ENCODE data around the gene RFC1. TPM values are rescaled to one million over a fixed set of nuclear protein-coding genes. Genes with fewer than 3 reads are reported as not detected.

RFC1 gene
- total and polyA plus RNA-seq, 9 of the 15 experiments (the other 6 are each of a cell fraction or from before 2014, with no cell fraction given): 16.8 to 85.6 (median 45.2) TPM

DNA sequence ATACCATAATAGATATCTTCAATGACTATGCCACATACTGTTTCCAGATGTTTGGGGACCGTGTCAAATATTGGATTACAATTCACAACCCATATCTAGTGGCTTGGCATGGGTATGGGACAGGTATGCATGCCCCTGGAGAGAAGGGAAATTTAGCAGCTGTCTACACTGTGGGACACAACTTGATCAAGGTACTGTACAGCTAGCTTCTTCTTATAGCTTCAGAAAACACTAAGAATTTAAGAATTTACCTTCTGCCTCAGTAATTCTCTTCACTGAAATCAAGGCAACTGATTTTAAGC is 41.4 kb upstream of the RFC1 start:
- Histone ChIP-seq H3K4me3 (no peak overlapping the region), H4K20me1 (replicated peaks; ENCODE audit: control insufficient read depth, insufficient read depth, low read length) (no peaks in the 10 kb centered on the region), H3K36me3 (ENCODE audit: control insufficient read depth, insufficient read depth, low read length) (no peaks in the 10 kb centered on the region), H3K79me2 (ENCODE audit: control insufficient read depth, insufficient read depth, low read length) (no peaks in the 10 kb centered on the region), H3K9me1 (ENCODE audit: control insufficient read depth, insufficient read depth, low read length) (no peaks in the 10 kb centered on the region), H3K9me3 (replicated peaks; ENCODE audit: control insufficient read depth, insufficient read depth, low read depth, low read length) (no peaks in the 10 kb centered on the region), H2AFZ (ENCODE audit: low read depth, low read length) (no peak overlapping the region), H3K27me3 (ENCODE audit: control insufficient read depth in 2 of 2, insufficient read depth in 2 of 2, low read length in 2 of 2) (no peaks in the 10 kb centered on the region), H3K4me2 (ENCODE audit: insufficient read depth, low read length) (no peak overlapping the region), H3K9ac (ENCODE audit: insufficient read depth in 1 of 2, low read depth in 2 of 2, low read length in 2 of 2) (no peak overlapping the region), H3K27ac (ENCODE audit: extremely low read depth, low read depth, low read length) (no peak overlapping the region), H3K4me1 (replicated peaks in 1 of 2; ENCODE audit: control insufficient read depth in 2 of 2, insufficient read depth in 2 of 2, low read length in 2 of 2) (no peaks in the 10 kb centered on the region)
- ChIA-PET CTCF (ENCODE audit: low intra/inter-chr PET ratio) (no interaction called here), POLR2A (interaction anchor here (0.6 to 1.6 kb wide), 3 partner anchors 16 to 776 kb away, joined by 3 to 4 read pairs (median 4); no protein-coding TSS in a partner anchor)
- no peak for TF ChIP-seq NUFIP1 (IDR thresholded peaks at IDR 0.05; ENCODE audit: partially characterized antibody)
- no peak for TF ChIP-seq KAT7 (CRISPR knock-in tag; IDR thresholded peaks at IDR 0.05; ENCODE audit: borderline replicate concordance)
- TF ChIP-seq DIDO1 (tag; IDR thresholded peaks at IDR 0.05; ENCODE audit: low read depth): no peak
- no peak for TF ChIP-seq POLR2AphosphoS2 (IDR thresholded peaks at IDR 0.05; ENCODE audit: low read length)
- no peak for TF ChIP-seq SREBF1 (IDR thresholded peaks at IDR 0.05; ENCODE audit: borderline replicate concordance, low read depth, low read length)
- TF ChIP-seq, protein P1, sequence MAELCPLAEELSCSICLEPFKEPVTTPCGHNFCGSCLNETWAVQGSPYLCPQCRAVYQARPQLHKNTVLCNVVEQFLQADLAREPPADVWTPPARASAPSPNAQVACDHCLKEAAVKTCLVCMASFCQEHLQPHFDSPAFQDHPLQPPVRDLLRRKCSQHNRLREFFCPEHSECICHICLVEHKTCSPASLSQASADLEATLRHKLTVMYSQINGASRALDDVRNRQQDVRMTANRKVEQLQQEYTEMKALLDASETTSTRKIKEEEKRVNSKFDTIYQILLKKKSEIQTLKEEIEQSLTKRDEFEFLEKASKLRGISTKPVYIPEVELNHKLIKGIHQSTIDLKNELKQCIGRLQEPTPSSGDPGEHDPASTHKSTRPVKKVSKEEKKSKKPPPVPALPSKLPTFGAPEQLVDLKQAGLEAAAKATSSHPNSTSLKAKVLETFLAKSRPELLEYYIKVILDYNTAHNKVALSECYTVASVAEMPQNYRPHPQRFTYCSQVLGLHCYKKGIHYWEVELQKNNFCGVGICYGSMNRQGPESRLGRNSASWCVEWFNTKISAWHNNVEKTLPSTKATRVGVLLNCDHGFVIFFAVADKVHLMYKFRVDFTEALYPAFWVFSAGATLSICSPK (IDR thresholded peaks at IDR 0.05; ENCODE audit: borderline replicate concordance): no peak
- TF ChIP-seq FOXA3 (CRISPR knock-in tag; conservative IDR thresholded peaks at IDR 0.05 in 1 of 2, IDR thresholded peaks at IDR 0.05 in 1 of 2): no peak
- no peak for TF ChIP-seq ARNT (IDR thresholded peaks at IDR 0.05)
- TF ChIP-seq TAF1 (IDR thresholded peaks at IDR 0.05; ENCODE audit: control insufficient read depth, extremely low read depth, insufficient read depth, low read length, severe bottlenecking): no peak
- TF ChIP-seq RB1 (IDR thresholded peaks at IDR 0.05; ENCODE audit: low read depth): no peak
- TF ChIP-seq PRMT5 (CRISPR knock-in tag; IDR thresholded peaks at IDR 0.05): no peak
- no peak for TF ChIP-seq ZNF696 (CRISPR knock-in tag; conservative IDR thresholded peaks at IDR 0.05)
- TF ChIP-seq BMI1 (IDR thresholded peaks at IDR 0.05; ENCODE audit: low read length): no peak
- no peak for TF ChIP-seq NONO (IDR thresholded peaks at IDR 0.05; ENCODE audit: low read depth in 2 of 2, low read length in 1 of 2)
- no peak for TF ChIP-seq RBM34 (IDR thresholded peaks at IDR 0.05; ENCODE audit: borderline replicate concordance, insufficient read depth, low read length)
- no peak for TF ChIP-seq RBM25 (IDR thresholded peaks at IDR 0.05; ENCODE audit: low read depth, low read length, severe bottlenecking)
- TF ChIP-seq ZNF699 (CRISPR knock-in tag; IDR thresholded peaks at IDR 0.05; ENCODE audit: insufficient replicate concordance): no peak
- no peak for TF ChIP-seq PRPF4 (IDR thresholded peaks at IDR 0.05; ENCODE audit: insufficient read depth, low read depth, low read length, poor library complexity, severe bottlenecking)
- DNase-seq (ENCODE audit: extremely low read depth in 1 of 4, low spot score in 3 of 4) (no peak), FAIRE-seq (no peak), ATAC-seq (no peak)
- intact Hi-C loops (cut with micrococcal nuclease) (no loop called here), in situ Hi-C loops (cut with MboI) (no loop called here)
- BruUV-seq (replicated peaks): no TSS peak
- 0% methylated on average over 1 of the region's 1 CpG for WGBS (ENCODE audit: insufficient coverage, low coverage, missing lambda C conversion rate)
